ENCODE measurements around the gene SIRT4.
"Not testable (repeated sequence)": the region's sequence is repeated elsewhere in the genome, so short reads cannot be mapped to it uniquely, and the experiment has no call there.

The SIRT4 gene

GRCh38 chr12:120332523-120332922 lies 30.4 kb downstream of the SIRT4 start:
- no peaks in the 10 kb centered on the region for H3K27me3 ChIP-seq (ENCODE audit: control insufficient read depth in 1 of 2, insufficient read depth in 2 of 2, low read length in 2 of 2)
- H3K9ac ChIP-seq (ENCODE audit: low read depth in 1 of 2, low read length in 2 of 2): no peak overlapping the region
- H3K4me3 ChIP-seq (ENCODE audit: low read depth in 1 of 2, low read length in 2 of 2): no peak overlapping the region
- no peak overlapping the region for H3K27ac ChIP-seq (ENCODE audit: low read depth, low read length)
- H3K36me3 ChIP-seq (ENCODE audit: control insufficient read depth in 1 of 2, insufficient read depth in 2 of 2, low read length in 2 of 2): no peaks in the 10 kb centered on the region
- H3K9me3 ChIP-seq (ENCODE audit: control insufficient read depth in 1 of 2, low read length in 2 of 2): peaks cover 0 to 1% of the 10 kb centered on the region in 2 donors
- peaks cover 11 to 14% of the 10 kb centered on the region in 2 donors for H3K4me1 ChIP-seq (ENCODE audit: control insufficient read depth in 1 of 2, insufficient read depth in 2 of 2, low read length in 2 of 2)

DNA sequence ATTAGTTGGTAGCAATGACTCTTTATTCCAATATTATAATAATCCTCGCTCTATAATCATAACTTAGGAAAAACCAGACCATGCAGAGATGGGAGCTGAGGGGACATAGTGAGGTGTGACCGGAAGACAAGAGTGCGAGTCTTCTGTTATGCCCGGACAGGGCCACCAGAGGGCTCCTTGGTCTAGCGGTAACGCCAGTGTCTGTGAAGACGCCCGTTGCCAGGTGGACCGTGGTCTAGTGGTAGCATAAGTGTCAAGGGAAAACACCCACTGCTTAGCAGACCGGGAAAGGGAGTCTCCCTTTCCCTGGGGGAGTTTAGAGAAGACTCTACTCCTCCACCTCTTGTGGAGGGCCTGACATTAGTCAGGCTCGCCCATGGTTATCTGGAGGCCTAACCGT lies 33.3 kb downstream of the SIRT4 start:
- not testable (repeated sequence) for H3K9me3 ChIP-seq (ENCODE audit: control insufficient read depth in 1 of 2, low read length in 2 of 2); H3K4me3 ChIP-seq (ENCODE audit: low read depth in 1 of 2, low read length in 2 of 2); H3K36me3 ChIP-seq (ENCODE audit: control insufficient read depth in 1 of 2, insufficient read depth in 2 of 2, low read length in 2 of 2)

DNA sequence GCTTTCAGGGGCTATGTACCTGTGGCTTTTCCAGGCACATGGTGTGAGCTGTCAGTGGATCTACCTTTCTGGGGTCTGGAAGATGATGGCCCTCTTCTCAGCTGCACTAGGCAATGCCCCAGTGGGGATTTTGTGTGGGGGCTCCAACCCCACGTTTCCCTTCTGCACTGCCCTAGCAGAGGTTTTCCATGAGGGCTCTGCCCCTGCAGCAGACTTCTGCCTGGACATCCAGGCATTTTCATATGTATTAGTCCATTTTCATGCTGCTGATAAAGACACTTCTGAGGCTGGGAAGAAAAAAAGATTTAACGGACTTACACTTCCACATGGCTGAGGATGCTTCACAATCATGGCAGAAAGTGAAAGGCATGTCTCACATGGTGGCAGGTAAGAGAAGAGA lies 34.3 kb downstream of the SIRT4 start:
- not testable (repeated sequence) for H3K4me3 ChIP-seq (ENCODE audit: low read depth in 1 of 2, low read length in 2 of 2); H3K27ac ChIP-seq (ENCODE audit: low read depth, low read length); H3K9me3 ChIP-seq (ENCODE audit: control insufficient read depth in 1 of 2, low read length in 2 of 2); H3K36me3 ChIP-seq (ENCODE audit: control insufficient read depth in 1 of 2, insufficient read depth in 2 of 2, low read length in 2 of 2); H3K27me3 ChIP-seq (ENCODE audit: control insufficient read depth in 1 of 2, insufficient read depth in 2 of 2, low read length in 2 of 2); H3K9ac ChIP-seq (ENCODE audit: low read depth in 1 of 2, low read length in 2 of 2)
- H3K4me1 ChIP-seq (ENCODE audit: control insufficient read depth in 1 of 2, insufficient read depth in 2 of 2, low read length in 2 of 2): peaks cover 10 to 13% of the 10 kb centered on the region in 2 donors

More for the DNA sequence above, 33.3 kb downstream of the SIRT4 start:
- H3K9ac ChIP-seq (ENCODE audit: low read depth in 1 of 2, low read length in 2 of 2); H3K27me3 ChIP-seq (ENCODE audit: control insufficient read depth in 1 of 2, insufficient read depth in 2 of 2, low read length in 2 of 2); H3K27ac ChIP-seq (ENCODE audit: low read depth, low read length): not testable (repeated sequence)
- peaks cover 11 to 14% of the 10 kb centered on the region in 2 donors for H3K4me1 ChIP-seq (ENCODE audit: control insufficient read depth in 1 of 2, insufficient read depth in 2 of 2, low read length in 2 of 2)

DNA sequence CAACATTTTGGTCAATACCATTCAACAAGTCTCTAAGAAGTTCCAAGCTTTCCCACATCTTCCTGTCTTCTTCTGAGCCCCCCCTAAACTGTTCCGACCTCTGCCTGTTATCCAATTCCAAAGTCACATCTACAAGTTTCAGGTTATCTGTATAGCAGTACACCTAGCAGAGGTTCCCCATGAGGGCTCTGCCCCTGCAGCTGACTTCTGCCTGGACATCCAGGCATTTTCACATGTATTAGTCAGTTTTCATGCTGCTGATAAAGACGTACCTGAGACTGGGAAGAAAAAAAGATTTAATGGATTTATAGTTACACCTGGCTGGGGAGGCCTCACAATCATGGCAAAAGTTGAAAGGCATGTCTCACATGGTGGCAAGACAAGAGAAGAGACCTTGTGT lies 35.6 kb downstream of the SIRT4 start:
- no peaks in the 10 kb centered on the region for H3K36me3 ChIP-seq (ENCODE audit: control insufficient read depth in 1 of 2, insufficient read depth in 2 of 2, low read length in 2 of 2)
- no peaks in the 10 kb centered on the region for H3K27me3 ChIP-seq (ENCODE audit: control insufficient read depth in 1 of 2, insufficient read depth in 2 of 2, low read length in 2 of 2)
- H3K4me1 ChIP-seq (ENCODE audit: control insufficient read depth in 1 of 2, insufficient read depth in 2 of 2, low read length in 2 of 2): no peaks in the 10 kb centered on the region
- H3K9ac ChIP-seq (ENCODE audit: low read depth in 1 of 2, low read length in 2 of 2): no peak overlapping the region
- H3K27ac ChIP-seq (ENCODE audit: low read depth, low read length): no peak overlapping the region
- peaks cover 0 to 7% of the 10 kb centered on the region in 2 donors for H3K9me3 ChIP-seq (ENCODE audit: control insufficient read depth in 1 of 2, low read length in 2 of 2)
- no peak overlapping the region for H3K4me3 ChIP-seq (ENCODE audit: low read depth in 1 of 2, low read length in 2 of 2)

- Histone ChIP-seq H3K27ac (ENCODE audit: low read depth, low read length) (no peak overlapping the region), H3K9ac (ENCODE audit: low read depth in 1 of 2, low read length in 2 of 2) (no peak overlapping the region), H3K9me3 (ENCODE audit: control insufficient read depth in 1 of 2, low read length in 2 of 2) (peaks cover 0 to 7% of the 10 kb centered on the region in 2 donors), H3K4me1 (ENCODE audit: control insufficient read depth in 1 of 2, insufficient read depth in 2 of 2, low read length in 2 of 2) (no peaks in the 10 kb centered on the region), H3K4me3 (ENCODE audit: low read depth in 1 of 2, low read length in 2 of 2) (no peak overlapping the region), H3K27me3 (ENCODE audit: control insufficient read depth in 1 of 2, insufficient read depth in 2 of 2, low read length in 2 of 2) (no peaks in the 10 kb centered on the region), H3K36me3 (ENCODE audit: control insufficient read depth in 1 of 2, insufficient read depth in 2 of 2, low read length in 2 of 2) (no peaks in the 10 kb centered on the region)
These were observed 37.1 kb downstream of the SIRT4 start for GRCh38 chr12:120339256-120339655.

GRCh38 chr12:120342175-120343038 lies 40.3 kb downstream of the SIRT4 start:
- H3K27me3 ChIP-seq (ENCODE audit: control insufficient read depth in 1 of 2, insufficient read depth in 2 of 2, low read length in 2 of 2): no peaks in the 10 kb centered on the region
- no peak overlapping the region for H3K9ac ChIP-seq (ENCODE audit: low read depth in 1 of 2, low read length in 2 of 2)
- no peak overlapping the region for H3K4me3 ChIP-seq (ENCODE audit: low read depth in 1 of 2, low read length in 2 of 2)
- H3K27ac ChIP-seq (ENCODE audit: low read depth, low read length): no peak overlapping the region
- peaks cover 0 to 7% of the 10 kb centered on the region in 2 donors for H3K9me3 ChIP-seq (ENCODE audit: control insufficient read depth in 1 of 2, low read length in 2 of 2)
- H3K4me1 ChIP-seq (ENCODE audit: control insufficient read depth in 1 of 2, insufficient read depth in 2 of 2, low read length in 2 of 2): no peaks in the 10 kb centered on the region
- peaks cover 2 to 7% of the 10 kb centered on the region in 2 donors for H3K36me3 ChIP-seq (ENCODE audit: control insufficient read depth in 1 of 2, insufficient read depth in 2 of 2, low read length in 2 of 2)

DNA sequence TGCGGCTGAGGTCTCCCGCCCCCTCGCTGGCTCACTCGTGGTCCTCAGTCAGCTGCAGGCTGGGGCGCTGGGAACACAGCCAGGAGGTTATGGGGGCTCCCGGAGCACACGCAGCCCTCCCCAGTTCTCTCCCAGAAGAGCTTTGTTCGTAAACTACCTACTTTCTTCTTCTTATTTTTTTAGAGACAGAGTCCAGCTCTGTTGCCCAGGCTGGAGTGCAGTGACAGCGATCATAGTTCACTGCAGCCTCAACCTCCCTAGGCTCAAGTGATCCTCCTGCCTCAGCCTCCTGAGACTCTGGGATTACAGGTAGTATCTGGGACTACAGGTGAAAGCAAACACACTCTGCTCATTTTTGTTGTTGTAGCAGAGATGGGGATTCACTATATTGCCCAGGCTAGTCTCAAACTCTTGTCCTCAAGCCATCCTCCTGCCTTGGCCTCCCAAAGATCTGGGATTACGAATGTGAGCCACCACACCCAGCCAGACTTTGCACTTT lies 41.0 kb downstream of the SIRT4 start:
- Histone ChIP-seq H3K36me3 (ENCODE audit: control insufficient read depth in 1 of 2, insufficient read depth in 2 of 2, low read length in 2 of 2) (peaks cover 4 to 10% of the 10 kb centered on the region in 2 donors), H3K27me3 (ENCODE audit: control insufficient read depth in 1 of 2, insufficient read depth in 2 of 2, low read length in 2 of 2) (no peaks in the 10 kb centered on the region), H3K4me1 (ENCODE audit: control insufficient read depth in 1 of 2, insufficient read depth in 2 of 2, low read length in 2 of 2) (no peaks in the 10 kb centered on the region), H3K9ac (ENCODE audit: low read depth in 1 of 2, low read length in 2 of 2) (no peak overlapping the region), H3K9me3 (ENCODE audit: control insufficient read depth in 1 of 2, low read length in 2 of 2) (peaks cover 0 to under 1% of the 10 kb centered on the region in 2 donors), H3K4me3 (ENCODE audit: low read depth in 1 of 2, low read length in 2 of 2) (no peak overlapping the region), H3K27ac (ENCODE audit: low read depth, low read length) (no peak overlapping the region)

- no peak overlapping the region for H3K4me3 ChIP-seq (ENCODE audit: low read depth in 1 of 2, low read length in 2 of 2)
- H3K9ac ChIP-seq (ENCODE audit: low read depth in 1 of 2, low read length in 2 of 2): no peak overlapping the region
- H3K4me1 ChIP-seq (ENCODE audit: control insufficient read depth in 1 of 2, insufficient read depth in 2 of 2, low read length in 2 of 2): no peaks in the 10 kb centered on the region
- no peaks in the 10 kb centered on the region for H3K27me3 ChIP-seq (ENCODE audit: control insufficient read depth in 1 of 2, insufficient read depth in 2 of 2, low read length in 2 of 2)
- H3K27ac ChIP-seq (ENCODE audit: low read depth, low read length): no peak overlapping the region
- H3K9me3 ChIP-seq (ENCODE audit: control insufficient read depth in 1 of 2, low read length in 2 of 2): no peaks in the 10 kb centered on the region
- H3K36me3 ChIP-seq (ENCODE audit: control insufficient read depth in 1 of 2, insufficient read depth in 2 of 2, low read length in 2 of 2): peaks cover 4 to 10% of the 10 kb centered on the region in 2 donors
These were observed 41.6 kb downstream of the SIRT4 start for GRCh38 chr12:120343692-120344091.

- no peak overlapping the region for H3K27ac ChIP-seq (ENCODE audit: low read depth, low read length)
- no peak overlapping the region for H3K4me3 ChIP-seq (ENCODE audit: low read depth in 1 of 2, low read length in 2 of 2)
- H3K36me3 ChIP-seq (ENCODE audit: control insufficient read depth in 1 of 2, insufficient read depth in 2 of 2, low read length in 2 of 2): peaks cover 4 to 14% of the 10 kb centered on the region in 2 donors
- H3K9me3 ChIP-seq (ENCODE audit: control insufficient read depth in 1 of 2, low read length in 2 of 2): no peaks in the 10 kb centered on the region
- no peaks in the 10 kb centered on the region for H3K4me1 ChIP-seq (ENCODE audit: control insufficient read depth in 1 of 2, insufficient read depth in 2 of 2, low read length in 2 of 2)
- no peak overlapping the region for H3K9ac ChIP-seq (ENCODE audit: low read depth in 1 of 2, low read length in 2 of 2)
- H3K27me3 ChIP-seq (ENCODE audit: control insufficient read depth in 1 of 2, insufficient read depth in 2 of 2, low read length in 2 of 2): no peaks in the 10 kb centered on the region
These were observed 43.9 kb downstream of the SIRT4 start for GRCh38 chr12:120346031-120346430.

GRCh38 chr12:120346681-120347080 lies 44.6 kb downstream of the SIRT4 start:
- Histone ChIP-seq H3K27me3 (ENCODE audit: control insufficient read depth in 1 of 2, insufficient read depth in 2 of 2, low read length in 2 of 2) (no peaks in the 10 kb centered on the region), H3K9ac (ENCODE audit: low read depth in 1 of 2, low read length in 2 of 2) (no peak overlapping the region), H3K4me3 (ENCODE audit: low read depth in 1 of 2, low read length in 2 of 2) (no peak overlapping the region), H3K36me3 (ENCODE audit: control insufficient read depth in 1 of 2, insufficient read depth in 2 of 2, low read length in 2 of 2) (peaks cover 4 to 14% of the 10 kb centered on the region in 2 donors), H3K27ac (ENCODE audit: low read depth, low read length) (no peak overlapping the region), H3K9me3 (ENCODE audit: control insufficient read depth in 1 of 2, low read length in 2 of 2) (no peaks in the 10 kb centered on the region), H3K4me1 (ENCODE audit: control insufficient read depth in 1 of 2, insufficient read depth in 2 of 2, low read length in 2 of 2) (no peaks in the 10 kb centered on the region)

Measured in duodenal mucosa (tissue), 2 donors.